ENCODE data around the gene TMEM117.

TMEM117 gene

DNA sequence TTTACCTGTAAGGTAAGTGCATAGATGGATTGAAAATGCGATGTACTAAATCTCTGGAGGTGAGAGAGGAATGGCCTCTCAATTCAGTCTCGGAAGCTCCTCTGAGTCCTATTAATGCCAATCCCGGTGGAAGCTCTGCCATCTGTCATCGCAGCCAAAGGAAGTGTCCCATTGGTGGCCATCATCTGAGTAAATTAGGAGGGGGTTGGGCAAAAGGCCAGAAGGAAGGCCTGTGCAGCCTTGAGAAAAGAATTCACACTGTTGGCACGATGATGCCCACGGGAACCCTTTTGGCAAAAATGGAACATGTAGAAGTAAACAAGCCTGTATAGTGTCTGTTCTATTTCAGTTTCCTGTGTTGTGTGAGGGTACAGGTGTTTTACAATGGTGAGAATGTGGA is 545.5 kb downstream of the TMEM117 start:
- no peak for DNase-seq (ENCODE audit: low spot score)

DNA sequence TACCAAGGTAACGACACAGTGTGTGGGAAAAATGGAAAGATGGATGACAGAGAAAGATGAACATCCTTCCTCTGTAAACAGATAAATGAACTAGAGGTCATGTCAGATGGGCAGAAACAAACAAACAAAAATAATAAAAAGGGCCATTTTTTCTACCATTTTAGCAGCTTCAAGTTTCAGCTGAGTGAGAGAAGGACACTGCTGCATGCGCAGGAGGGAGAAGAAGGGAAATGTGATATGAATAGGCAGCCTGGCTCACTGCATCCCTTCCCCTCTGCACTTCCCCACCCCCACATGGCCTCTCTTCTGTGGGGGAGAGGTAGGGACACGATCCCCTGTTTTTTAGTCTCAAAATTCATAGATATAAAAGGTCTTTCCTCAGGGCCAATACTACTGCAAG is 548.3 kb downstream of the TMEM117 start:
- DNase-seq (ENCODE audit: low spot score) = no peak

DNA sequence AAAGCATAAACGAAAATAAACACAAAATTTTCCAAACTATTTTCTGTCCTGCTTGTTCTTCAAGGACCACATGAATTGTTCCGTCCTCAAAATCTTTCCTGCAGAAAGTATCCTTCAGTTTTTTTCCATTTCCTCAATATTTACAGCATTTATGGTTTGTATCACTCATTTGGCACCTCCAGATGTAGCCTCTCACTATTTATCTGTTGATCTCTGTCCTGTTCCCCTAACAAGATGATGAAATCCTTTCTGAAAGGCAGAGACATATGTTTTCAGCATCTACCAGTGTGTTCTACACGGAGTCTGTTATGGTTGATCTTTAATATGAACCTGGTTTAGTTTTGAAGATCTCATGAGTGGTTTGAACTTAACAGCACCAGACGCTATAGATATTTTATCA is 550.1 kb downstream of the TMEM117 start:
- DNase-seq (ENCODE audit: low spot score) = no peak

DNA sequence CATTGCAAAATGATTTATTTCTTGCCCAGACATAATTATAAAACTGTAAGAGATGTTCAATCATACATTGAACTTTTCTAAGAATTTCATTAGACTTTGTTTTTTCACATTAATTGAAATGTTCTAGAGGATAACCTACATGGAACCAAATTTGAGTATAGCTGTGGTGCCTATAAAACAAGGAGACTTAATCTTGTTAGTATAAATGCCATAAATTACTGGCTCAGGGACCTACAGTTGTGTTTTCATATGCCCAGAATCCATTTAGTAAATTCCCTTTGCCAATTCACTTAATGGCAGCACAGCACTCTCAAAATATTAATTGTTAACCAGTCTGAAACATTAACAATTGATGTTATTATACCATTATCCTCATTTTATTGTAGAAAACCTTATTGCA is 551.7 kb downstream of the TMEM117 start:
- no peak for DNase-seq (ENCODE audit: low spot score)

DNA sequence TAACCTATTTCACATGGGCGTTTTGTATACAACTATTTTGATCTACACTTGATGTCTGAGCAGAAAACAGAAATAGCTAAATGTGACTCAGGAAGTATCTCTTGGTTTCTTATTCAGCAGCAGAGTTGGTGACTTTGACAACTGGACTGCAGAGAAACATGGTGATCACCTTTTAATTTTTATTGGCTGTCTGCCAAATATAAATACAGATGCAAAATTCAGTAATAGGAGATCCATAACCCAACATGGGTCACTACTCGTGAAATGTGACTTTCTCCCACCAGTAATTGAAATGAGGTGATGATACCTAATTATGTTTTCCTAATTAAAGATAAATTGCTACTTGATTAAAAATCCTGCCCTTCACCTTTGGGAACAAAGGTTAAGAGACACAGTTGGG is 553.2 kb downstream of the TMEM117 start:
- no peak for DNase-seq (ENCODE audit: low spot score)

DNA sequence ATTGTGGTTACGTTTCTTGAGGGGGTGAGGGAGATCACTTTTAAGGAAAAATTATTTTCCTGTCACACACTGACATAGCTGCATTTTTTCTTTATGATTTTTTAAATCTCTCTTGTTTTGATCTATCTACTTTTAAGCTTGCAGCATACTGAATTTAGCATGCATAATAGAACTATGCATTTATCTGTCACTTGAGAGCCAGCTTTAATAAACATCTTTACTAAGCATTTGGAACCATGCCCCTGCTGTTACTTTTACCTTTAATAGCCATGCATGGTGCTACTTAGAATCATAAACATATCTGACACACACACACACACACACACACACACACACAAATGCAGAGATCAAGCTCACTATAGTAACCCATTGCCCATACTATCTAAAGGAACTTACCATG is 554.0 kb downstream of the TMEM117 start:
- DNase-seq (ENCODE audit: low spot score) = no peak

DNA sequence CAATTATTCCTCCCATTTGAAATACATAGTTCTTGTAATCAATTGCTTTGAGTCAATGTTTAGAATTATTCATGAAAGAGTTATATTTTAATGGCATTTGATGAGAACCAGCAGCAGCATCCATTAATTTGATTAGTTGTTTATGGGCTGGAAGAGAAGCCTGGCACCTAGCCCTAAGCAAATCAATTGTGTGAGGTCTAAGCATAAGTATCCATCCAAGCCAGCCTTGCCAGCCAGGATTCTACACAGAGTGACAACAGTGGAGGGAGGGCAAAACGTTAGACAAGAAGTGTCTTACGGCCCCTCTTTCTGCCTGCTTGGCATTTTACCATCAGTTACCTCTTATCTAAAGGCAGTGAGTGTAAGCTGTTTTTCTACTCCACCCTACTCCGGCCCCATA is 561.8 kb downstream of the TMEM117 start:
- no peak for DNase-seq (ENCODE audit: low spot score)

DNA sequence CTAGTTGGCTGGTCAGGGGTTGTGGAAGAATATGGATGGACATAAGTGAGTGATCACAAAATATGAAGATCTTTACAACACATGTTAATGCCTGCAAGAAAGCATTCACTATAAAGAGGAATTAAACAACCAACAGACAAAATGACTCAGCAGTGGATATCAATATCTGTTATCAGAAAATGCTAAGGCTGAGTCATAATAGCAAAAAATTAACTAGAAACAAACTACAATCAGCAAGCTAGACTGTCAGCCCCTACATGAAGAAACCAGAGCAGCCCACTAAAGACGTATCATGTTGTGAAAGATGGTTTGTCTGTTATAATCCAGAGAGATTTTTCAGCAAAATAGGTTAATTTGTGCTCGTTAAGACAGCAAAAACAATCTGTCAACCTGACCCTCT is 567.3 kb downstream of the TMEM117 start:
- DNase-seq (ENCODE audit: low spot score) = no peak

DNA sequence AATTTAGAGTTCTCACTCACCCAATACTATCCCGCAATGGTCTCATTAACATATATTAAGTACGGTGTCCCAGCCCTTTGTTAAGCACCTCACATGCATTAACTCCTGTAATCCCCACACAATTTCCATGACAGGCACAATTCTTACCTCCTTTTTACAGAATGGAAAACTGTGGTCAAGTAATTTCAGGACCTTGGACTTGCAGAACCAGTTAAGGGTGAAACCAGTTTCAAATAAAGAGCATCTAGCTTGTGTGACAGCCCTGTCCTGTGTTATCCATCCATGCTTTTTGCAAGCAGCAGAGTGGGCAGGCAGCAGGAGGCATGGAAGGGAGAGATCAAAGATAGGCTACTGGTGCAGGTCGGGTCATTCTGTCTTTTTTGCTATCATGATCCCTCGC is 569.4 kb downstream of the TMEM117 start:
- DNase-seq (ENCODE audit: low spot score) = no peak

DNA sequence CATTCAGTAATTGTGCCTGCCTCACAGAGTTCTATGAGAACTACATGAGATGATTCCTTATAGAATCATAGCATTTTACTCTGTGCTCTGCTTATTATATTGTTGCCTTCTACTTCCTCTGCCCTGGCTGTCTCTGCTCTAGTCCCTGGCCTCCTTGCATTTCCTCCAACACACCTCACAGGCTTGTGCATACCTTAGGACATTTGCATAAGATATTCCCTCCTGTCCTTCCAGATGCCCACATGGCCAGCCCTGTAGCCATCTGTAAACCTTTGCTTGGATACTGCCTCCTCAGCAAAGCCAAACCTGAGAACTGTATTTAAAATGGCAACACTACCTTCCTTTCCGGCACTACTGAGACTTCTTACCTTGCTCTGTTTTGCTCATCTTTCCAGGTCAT is 586.7 kb downstream of the TMEM117 start:
- no peak for DNase-seq (ENCODE audit: low spot score)

DNA sequence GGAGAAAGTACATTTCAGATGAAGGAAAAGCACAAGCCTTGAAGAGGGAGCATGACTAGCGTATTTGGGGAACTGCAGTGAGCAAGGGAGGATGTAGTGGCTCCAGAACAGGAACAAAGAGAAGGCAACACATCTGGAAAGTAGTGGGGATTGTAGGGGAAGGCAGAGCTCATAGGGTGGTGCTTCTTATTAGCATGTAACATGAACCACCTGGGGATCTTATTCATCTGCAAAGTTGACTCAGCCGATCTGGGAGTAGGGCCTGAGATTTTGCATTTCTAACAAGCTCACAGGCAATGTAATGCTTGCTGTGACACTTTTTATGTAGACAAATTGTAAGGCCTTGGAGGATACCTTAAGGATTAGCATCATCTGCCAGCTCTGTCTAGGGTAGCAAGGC is 592.9 kb downstream of the TMEM117 start:
- no peak for DNase-seq (ENCODE audit: low spot score)

DNA sequence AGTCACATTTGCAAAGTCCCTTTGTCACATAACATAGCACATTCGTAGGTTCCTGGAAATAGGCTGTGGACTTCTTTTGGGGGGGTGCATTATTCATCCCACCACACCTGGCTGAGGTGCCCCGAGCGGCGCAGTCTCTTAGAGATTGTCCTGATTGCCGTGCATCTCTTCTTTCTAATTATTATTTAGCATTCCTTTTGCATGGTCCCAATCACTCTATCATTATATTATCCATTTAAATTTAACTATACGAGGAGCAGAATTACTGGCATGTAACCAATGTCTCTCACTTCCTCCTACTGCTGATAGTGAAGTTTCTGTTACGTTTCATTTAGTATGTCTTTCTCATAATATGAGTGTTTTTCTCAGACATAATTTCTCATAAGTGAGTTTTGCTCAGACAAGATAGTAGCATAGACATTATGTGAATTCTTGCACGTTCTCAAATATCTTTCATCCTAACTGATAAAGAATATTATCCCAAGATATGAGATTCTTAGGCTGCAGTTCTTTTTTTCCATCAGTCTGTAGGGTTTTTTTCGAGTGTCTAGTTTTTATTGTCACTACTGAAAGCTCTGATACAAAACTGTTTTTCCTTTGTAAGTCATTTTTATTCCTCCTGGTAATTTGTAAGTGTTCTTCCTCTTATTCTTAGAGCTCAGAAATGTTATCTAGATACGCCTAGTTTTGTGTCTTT is 595.9 kb downstream of the TMEM117 start:
- no peak for DNase-seq (ENCODE audit: low spot score)

DNA sequence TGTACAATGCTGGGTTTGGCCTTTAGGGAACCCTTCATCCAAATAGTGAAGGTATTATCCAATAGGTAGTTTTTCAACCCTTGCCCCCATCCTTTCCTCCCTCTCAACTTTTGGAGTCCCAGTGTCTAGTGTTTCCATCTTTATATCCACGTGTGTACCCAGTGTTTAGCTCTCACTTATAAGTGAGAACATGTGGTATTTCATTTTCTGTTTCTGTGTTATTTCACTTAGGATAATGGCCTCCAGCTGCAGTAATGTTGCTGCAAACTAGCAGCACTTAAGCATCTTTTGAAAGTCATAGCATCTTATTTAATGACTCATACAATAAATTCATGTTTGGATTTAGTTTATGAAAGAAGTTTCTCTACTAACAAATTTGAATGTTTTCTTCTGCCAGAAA is 597.8 kb downstream of the TMEM117 start:
- no peak for DNase-seq (ENCODE audit: low spot score)

DNA sequence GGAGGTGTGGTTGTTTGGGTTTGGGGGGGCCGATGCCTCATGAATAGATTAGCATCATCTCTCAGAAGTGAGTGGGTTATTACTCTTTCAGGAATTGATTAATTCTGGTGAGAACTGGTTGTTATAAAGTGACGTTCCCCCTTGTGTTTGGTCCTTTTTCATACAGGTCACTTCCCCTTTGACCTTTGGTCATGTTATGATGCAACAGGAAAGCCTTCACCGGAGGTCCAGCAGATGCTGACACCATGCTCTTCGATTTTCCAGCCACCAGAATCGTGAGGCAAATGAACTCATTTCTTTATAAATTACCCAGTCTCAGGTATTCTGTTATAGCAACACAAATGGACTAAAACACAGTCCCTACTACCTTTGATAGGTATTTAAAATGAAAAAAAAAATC is 600.9 kb downstream of the TMEM117 start:
- DNase-seq (ENCODE audit: low spot score) = no peak

Measured in hepatic stellate cell (primary cell).